Loucy (cell line): ENCODE results near the gene NR4A2.

Source experiments
- H2AFZ ChIP-seq: fragments of 200-600 bp; sonication (generic); 2 replicates; pipeline ENCODE4 v1.6.0; 2016; ENCODE audit warnings: antibody characterized with exemption, mild to moderate bottlenecking, low read length, moderate library complexity
- H3F3A ChIP-seq: fragments of 200-600 bp; 2 replicates; pipeline ENCODE4 v1.6.0; 2016; ENCODE audit warnings: antibody characterized with exemption, low read depth, mild to moderate bottlenecking
- H3K27me3 ChIP-seq: fragments of 200-600 bp; sonication (generic); 2 replicates; pipeline ENCODE4 v1.6.1; 2014; ENCODE audit warnings: low read length, mild to moderate bottlenecking; ENCODE audit not compliant: insufficient read depth, poor library complexity, severe bottlenecking
- H3K36me3 ChIP-seq: fragments of 200-600 bp; sonication (generic); 2 replicates; pipeline ENCODE4 v1.6.1; 2016; ENCODE audit warnings: low read length; ENCODE audit not compliant: insufficient read depth
- H3K4me1 ChIP-seq: fragments of 200-600 bp; sonication (generic); 2 replicates; pipeline ENCODE4 v1.5.1; 2014; ENCODE audit warnings: low read length, mild to moderate bottlenecking; ENCODE audit not compliant: insufficient read depth, poor library complexity, severe bottlenecking
- H3K4me2 ChIP-seq: fragments of 200-600 bp; sonication (generic); 2 replicates; pipeline ENCODE4 v1.6.0; 2014; ENCODE audit warnings: antibody characterized with exemption, low read length, low read depth, mild to moderate bottlenecking; ENCODE audit not compliant: poor library complexity, severe bottlenecking
- H3K4me3 ChIP-seq: fragments of 200-600 bp; sonication (generic); 2 replicates; pipeline ENCODE4 v1.5.1; 2014; ENCODE audit warnings: low read length, mild to moderate bottlenecking, mixed read lengths; ENCODE audit not compliant: poor library complexity, severe bottlenecking
- H3K79me2 ChIP-seq: fragments of 200-600 bp; sonication (generic); 2 replicates; pipeline ENCODE4 v1.6.1; 2014; ENCODE audit warnings: low read length; ENCODE audit not compliant: insufficient read depth
- H3K9ac ChIP-seq: fragments of 200-600 bp; sonication (generic); 2 replicates; pipeline ENCODE4 v1.6.0; 2014; ENCODE audit warnings: mild to moderate bottlenecking, low read depth, low read length, moderate library complexity; ENCODE audit not compliant: poor library complexity, severe bottlenecking
- H3K9me2 ChIP-seq: fragments of 200-600 bp; sonication (generic); replicated peaks from 2 replicates; pipeline ENCODE4 v1.6.1; 2016; ENCODE audit warnings: low read depth, low read length, mixed read lengths
- H3K9me3 ChIP-seq: fragments of 200-600 bp; sonication (generic); 2 replicates; pipeline ENCODE4 v1.6.1; 2014; ENCODE audit warnings: mild to moderate bottlenecking, antibody characterized with exemption, low read length, low read depth; ENCODE audit not compliant: insufficient read depth
- H4K20me1 ChIP-seq: fragments of 200-600 bp; sonication (generic); 2 replicates; pipeline ENCODE4 v1.6.0; 2014; ENCODE audit warnings: antibody characterized with exemption, low read length, mild to moderate bottlenecking; ENCODE audit not compliant: insufficient read depth, poor library complexity, severe bottlenecking
- EZH2phosphoT487 ChIP-seq: fragments of 200-600 bp; IDR thresholded peaks from 2 replicates; pipeline ENCODE4 v1.6.1; 2018; ENCODE audit warnings: antibody characterized with exemption, mild to moderate bottlenecking, moderate library complexity, borderline replicate concordance
- TF ChIP-seq, protein P1 (sequence below): fragments of 200-600 bp; sonication (generic); conservative IDR thresholded peaks from 2 replicates; pipeline ENCODE4 v1.5.1; 2014; ENCODE audit warnings: mild to moderate bottlenecking, antibody characterized with exemption, low read length

The NR4A2 gene

DNA sequence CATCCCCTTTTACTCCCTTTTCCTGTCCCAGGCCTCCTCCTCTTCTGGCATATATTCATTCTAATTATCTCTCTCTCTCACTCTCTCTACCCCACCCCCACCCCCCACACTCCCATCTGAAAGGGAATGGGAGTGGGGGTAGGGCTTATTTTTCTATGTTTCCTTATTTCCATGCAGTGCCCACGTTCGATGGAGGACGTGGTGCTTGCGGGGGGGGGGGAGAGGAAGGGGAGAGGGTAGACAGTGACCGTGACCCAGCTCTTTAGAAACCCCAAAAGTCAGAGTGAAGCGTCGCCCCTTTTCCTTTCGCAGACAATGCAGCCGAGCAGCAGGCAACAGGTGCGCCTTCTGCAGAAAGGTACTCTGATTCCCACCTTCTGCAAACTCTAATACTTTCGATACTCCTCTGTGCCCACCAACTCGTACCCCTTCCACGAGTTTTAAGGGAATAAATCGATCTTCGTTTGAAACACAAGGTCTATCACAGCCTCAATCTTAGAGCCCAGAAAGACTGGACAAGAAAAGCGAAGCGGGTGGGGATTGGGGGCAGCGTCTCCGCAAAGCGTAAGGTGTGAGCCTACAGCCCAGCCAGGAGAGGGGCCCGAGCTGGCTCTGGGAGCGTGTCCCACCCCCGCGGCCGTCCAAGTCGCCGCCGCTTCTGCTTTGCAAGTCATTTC is 891 bp upstream of the NR4A2 start:
- peak overlapping the region; percentile 72; the same call in 1 of the 2 replicates for H2AFZ ChIP-seq
- H3K9ac ChIP-seq: peak overlapping the region; percentile 83
- H3K27me3 ChIP-seq: no peaks in the 10 kb centered on the region

DNA sequence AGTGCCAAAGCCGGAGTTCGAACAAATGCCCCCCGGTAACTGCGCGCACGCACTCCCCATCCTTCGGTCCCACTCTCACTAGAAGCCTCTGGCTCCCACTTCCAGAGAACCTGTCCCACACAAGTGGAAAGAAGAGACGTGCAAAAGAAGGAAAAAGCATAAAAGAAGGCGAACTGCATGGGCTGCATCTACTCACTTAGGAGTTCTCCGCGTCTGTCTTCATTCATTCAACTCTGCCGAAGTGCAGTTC is 312 bp downstream of the NR4A2 start:
- H3K36me3 ChIP-seq: no peaks in the 10 kb centered on the region
- H3K9ac ChIP-seq: no peak overlapping the region
- H3F3A ChIP-seq: peaks cover 9% of the 10 kb centered on the region; the same call in 1 of the 2 replicates
- no peaks in the 10 kb centered on the region for H4K20me1 ChIP-seq
- no peaks in the 10 kb centered on the region for H3K9me3 ChIP-seq
- H3K4me1 ChIP-seq: peaks cover 10% of the 10 kb centered on the region
- H2AFZ ChIP-seq: no peak overlapping the region
- H3K9me2 ChIP-seq: no peaks in the 10 kb centered on the region
- TF ChIP-seq, protein P1, sequence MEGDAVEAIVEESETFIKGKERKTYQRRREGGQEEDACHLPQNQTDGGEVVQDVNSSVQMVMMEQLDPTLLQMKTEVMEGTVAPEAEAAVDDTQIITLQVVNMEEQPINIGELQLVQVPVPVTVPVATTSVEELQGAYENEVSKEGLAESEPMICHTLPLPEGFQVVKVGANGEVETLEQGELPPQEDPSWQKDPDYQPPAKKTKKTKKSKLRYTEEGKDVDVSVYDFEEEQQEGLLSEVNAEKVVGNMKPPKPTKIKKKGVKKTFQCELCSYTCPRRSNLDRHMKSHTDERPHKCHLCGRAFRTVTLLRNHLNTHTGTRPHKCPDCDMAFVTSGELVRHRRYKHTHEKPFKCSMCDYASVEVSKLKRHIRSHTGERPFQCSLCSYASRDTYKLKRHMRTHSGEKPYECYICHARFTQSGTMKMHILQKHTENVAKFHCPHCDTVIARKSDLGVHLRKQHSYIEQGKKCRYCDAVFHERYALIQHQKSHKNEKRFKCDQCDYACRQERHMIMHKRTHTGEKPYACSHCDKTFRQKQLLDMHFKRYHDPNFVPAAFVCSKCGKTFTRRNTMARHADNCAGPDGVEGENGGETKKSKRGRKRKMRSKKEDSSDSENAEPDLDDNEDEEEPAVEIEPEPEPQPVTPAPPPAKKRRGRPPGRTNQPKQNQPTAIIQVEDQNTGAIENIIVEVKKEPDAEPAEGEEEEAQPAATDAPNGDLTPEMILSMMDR: no peak
- TF ChIP-seq EZH2phosphoT487: no peak
- H3K4me3 ChIP-seq: no peak overlapping the region
- no peaks in the 10 kb centered on the region for H3K27me3 ChIP-seq
- H3K4me2 ChIP-seq: no peak overlapping the region
- H3K79me2 ChIP-seq: 0 out of 2 replicates have a peak, but pooled peaks cover 4% of the 10 kb centered on the region

More for the DNA sequence above, 891 bp upstream of the NR4A2 start:
- Histone ChIP-seq H3K36me3 (no peaks in the 10 kb centered on the region), H3K9me2 (no peaks in the 10 kb centered on the region), H3F3A (peaks cover 9% of the 10 kb centered on the region; the same call in 1 of the 2 replicates), H3K4me1 (peaks cover 14% of the 10 kb centered on the region), H3K4me3 (peak overlapping the region; percentile 87), H3K9me3 (no peaks in the 10 kb centered on the region), H4K20me1 (no peaks in the 10 kb centered on the region), H3K4me2 (peak overlapping the region; percentile 82), H3K79me2 (0 out of 2 replicates have a peak, but pooled peaks cover 7% of the 10 kb centered on the region)
- TF ChIP-seq, protein P1: no peak
- no peak for TF ChIP-seq EZH2phosphoT487

DNA sequence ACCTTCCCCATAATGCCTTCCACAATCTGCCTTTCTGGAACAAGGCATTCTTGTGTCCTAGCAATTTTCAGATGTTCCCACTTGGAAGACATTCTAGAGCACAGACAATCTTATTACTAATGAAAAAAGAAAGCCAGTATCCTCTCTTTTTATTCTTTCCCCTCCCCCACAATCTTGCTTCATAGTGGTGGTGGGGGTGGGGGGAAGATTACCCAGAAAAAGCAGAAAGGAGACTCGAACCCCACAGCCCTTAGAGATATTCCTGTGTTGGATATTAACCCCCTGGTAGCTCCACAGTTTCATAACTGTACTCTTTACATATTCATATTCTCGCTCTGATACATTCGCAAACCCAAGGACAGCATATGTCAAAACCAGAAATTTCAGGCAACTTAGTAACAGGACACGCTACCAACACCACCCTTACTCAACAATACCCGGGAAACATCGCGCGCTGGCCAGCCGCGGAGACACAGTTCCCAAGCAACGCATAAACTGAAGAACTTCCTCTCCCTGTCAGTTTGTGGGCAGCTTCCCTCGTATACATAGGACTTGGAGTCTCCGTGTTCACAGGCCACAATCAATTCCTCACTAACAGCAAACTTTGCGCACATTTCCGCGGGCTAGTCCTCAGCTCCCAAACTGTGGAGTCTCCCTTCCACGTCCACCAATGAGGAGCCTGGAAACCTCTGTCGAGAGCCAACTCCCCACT is 793 bp downstream of the NR4A2 start:
- Histone ChIP-seq H3K4me1 (peaks cover 10% of the 10 kb centered on the region), H3F3A (peaks cover 9% of the 10 kb centered on the region; the same call in 1 of the 2 replicates), H3K4me2 (no peak overlapping the region), H3K9ac (no peak overlapping the region), H4K20me1 (no peaks in the 10 kb centered on the region), H3K9me3 (no peaks in the 10 kb centered on the region), H3K9me2 (no peaks in the 10 kb centered on the region), H3K4me3 (no peak overlapping the region), H2AFZ (no peak overlapping the region), H3K27me3 (no peaks in the 10 kb centered on the region), H3K79me2 (no peaks in the 10 kb centered on the region), H3K36me3 (no peaks in the 10 kb centered on the region)
- no peak for TF ChIP-seq EZH2phosphoT487
- TF ChIP-seq, protein P1: no peak
